SU-DHL-6 (cell line): Measurements from ENCODE around the gene RBFOX1.

ENCODE experiments used
- H2AFZ ChIP-seq: fragments of 200-600 bp; sonication (generic); 2 replicates; pipeline ENCODE4 v1.6.1; 2014; ENCODE audit warnings: low read depth, mild to moderate bottlenecking, moderate library complexity, mixed read lengths, antibody characterized with exemption, low read length; ENCODE audit not compliant: severe bottlenecking
- H3F3A ChIP-seq: fragments of 200-600 bp; shearing (Covaris generic); 2 replicates; pipeline ENCODE4 v1.6.0; 2016; ENCODE audit warnings: antibody characterized with exemption, mild to moderate bottlenecking; ENCODE audit not compliant: insufficient read depth
- H3K27ac ChIP-seq: fragments of 200-600 bp; sonication (generic); 2 replicates; pipeline ENCODE4 v1.5.1; 2016; ENCODE audit warnings: low read depth, mild to moderate bottlenecking, low read length, moderate library complexity, mixed read lengths
- H3K27me3 ChIP-seq: fragments of 200-600 bp; sonication (generic), shearing (Covaris generic); 2 replicates; pipeline ENCODE4 v1.6.0; 2014; ENCODE audit warnings: mild to moderate bottlenecking, low read length
- H3K36me3 ChIP-seq: fragments of 200-600 bp; sonication (generic); 2 replicates; pipeline ENCODE4 v1.6.1; 2014; ENCODE audit warnings: mild to moderate bottlenecking, low read length, mixed read lengths
- H3K4me2 ChIP-seq: fragments of 300-600, 200-600 bp; shearing (Covaris generic), sonication (generic); 2 replicates; pipeline ENCODE4 v1.6.0; 2014; ENCODE audit warnings: low read length, low read depth, mild to moderate bottlenecking; ENCODE audit not compliant: poor library complexity, severe bottlenecking
- H3K4me3 ChIP-seq: fragments of 200-600 bp; sonication (generic); 2 replicates; pipeline ENCODE4 v1.5.1; 2014; ENCODE audit warnings: antibody characterized with exemption, low read length, mild to moderate bottlenecking, mixed read lengths; ENCODE audit not compliant: insufficient read depth, poor library complexity, severe bottlenecking
- H3K79me2 ChIP-seq: fragments of 200-600 bp; sonication (generic); 2 replicates; pipeline ENCODE4 v1.6.1; 2014; ENCODE audit warnings: mild to moderate bottlenecking, low read length, moderate library complexity; ENCODE audit not compliant: insufficient read depth
- H3K9ac ChIP-seq: fragments of 200-600 bp; sonication (generic); 2 replicates; pipeline ENCODE4 v1.7.0; 2014; ENCODE audit warnings: mild to moderate bottlenecking, low read length
- H3K9me2 ChIP-seq: fragments of 200-600 bp; sonication (generic); replicated peaks from 2 replicates; pipeline ENCODE4 v1.6.1; 2014; ENCODE audit warnings: low read length; ENCODE audit not compliant: insufficient read depth
- H3K9me3 ChIP-seq: fragments of 200-600 bp; sonication (generic); 2 replicates; pipeline ENCODE4 v1.6.1; 2014; ENCODE audit warnings: low read length, mixed read lengths; ENCODE audit not compliant: insufficient read depth
- H4K20me1 ChIP-seq: fragments of 200-600 bp; sonication (generic); 2 replicates; pipeline ENCODE4 v1.6.1; 2014; ENCODE audit warnings: low read depth, mild to moderate bottlenecking, antibody characterized with exemption, low read length, moderate library complexity, mixed read lengths
- EZH2phosphoT487 ChIP-seq: fragments of 200-600 bp; sonication (generic), shearing (Covaris generic); conservative IDR thresholded peaks from 2 replicates; pipeline ENCODE4 v1.6.1; 2018; ENCODE audit warnings: mild to moderate bottlenecking, antibody characterized with exemption, low read length, moderate library complexity, mixed read lengths
- TF ChIP-seq, protein P1 (sequence below): fragments of 200-600 bp; sonication (generic); IDR thresholded peaks from one replicate; pipeline ENCODE4 v1.5.1; 2017; ENCODE audit warnings: antibody characterized with exemption, mild to moderate bottlenecking, low read length, moderate library complexity; ENCODE audit not compliant: insufficient read depth, poor library complexity, severe bottlenecking

Gene RBFOX1

DNA sequence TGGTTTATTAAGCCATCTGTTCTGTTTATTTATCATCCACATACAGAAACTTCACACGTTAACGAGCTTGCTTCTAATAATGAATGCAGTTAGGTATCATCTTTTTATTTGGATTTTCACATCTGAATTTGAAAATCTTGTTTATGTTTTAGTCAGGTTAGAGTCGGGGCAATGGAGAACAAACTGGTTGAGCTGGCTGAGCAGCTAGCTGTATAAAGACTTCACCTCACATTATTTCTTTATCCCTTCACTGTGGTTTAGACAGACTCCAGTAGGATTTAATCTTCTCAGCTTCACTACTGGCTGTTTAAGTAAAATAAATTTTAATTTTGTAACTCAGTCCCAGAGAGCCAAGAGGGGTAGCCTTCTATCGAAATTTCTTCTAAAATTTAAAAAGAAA, 415.9 kb downstream of the RBFOX1 start:
- H3K36me3 ChIP-seq = no peaks in the 10 kb centered on the region
- H3K9me2 ChIP-seq = no peaks in the 10 kb centered on the region
- no peak overlapping the region for H3K9ac ChIP-seq
- H3F3A ChIP-seq = no peaks in the 10 kb centered on the region
- no peak overlapping the region for H3K4me2 ChIP-seq
- no peaks in the 10 kb centered on the region for H3K9me3 ChIP-seq
- H3K27me3 ChIP-seq = no peaks in the 10 kb centered on the region
- no peak for TF ChIP-seq EZH2phosphoT487
- TF ChIP-seq, protein P1, sequence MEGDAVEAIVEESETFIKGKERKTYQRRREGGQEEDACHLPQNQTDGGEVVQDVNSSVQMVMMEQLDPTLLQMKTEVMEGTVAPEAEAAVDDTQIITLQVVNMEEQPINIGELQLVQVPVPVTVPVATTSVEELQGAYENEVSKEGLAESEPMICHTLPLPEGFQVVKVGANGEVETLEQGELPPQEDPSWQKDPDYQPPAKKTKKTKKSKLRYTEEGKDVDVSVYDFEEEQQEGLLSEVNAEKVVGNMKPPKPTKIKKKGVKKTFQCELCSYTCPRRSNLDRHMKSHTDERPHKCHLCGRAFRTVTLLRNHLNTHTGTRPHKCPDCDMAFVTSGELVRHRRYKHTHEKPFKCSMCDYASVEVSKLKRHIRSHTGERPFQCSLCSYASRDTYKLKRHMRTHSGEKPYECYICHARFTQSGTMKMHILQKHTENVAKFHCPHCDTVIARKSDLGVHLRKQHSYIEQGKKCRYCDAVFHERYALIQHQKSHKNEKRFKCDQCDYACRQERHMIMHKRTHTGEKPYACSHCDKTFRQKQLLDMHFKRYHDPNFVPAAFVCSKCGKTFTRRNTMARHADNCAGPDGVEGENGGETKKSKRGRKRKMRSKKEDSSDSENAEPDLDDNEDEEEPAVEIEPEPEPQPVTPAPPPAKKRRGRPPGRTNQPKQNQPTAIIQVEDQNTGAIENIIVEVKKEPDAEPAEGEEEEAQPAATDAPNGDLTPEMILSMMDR = no peak
- H2AFZ ChIP-seq = no peak overlapping the region
- no peak overlapping the region for H3K4me3 ChIP-seq
- no peaks in the 10 kb centered on the region for H4K20me1 ChIP-seq
- no peaks in the 10 kb centered on the region for H3K79me2 ChIP-seq
- no peak overlapping the region for H3K27ac ChIP-seq

DNA sequence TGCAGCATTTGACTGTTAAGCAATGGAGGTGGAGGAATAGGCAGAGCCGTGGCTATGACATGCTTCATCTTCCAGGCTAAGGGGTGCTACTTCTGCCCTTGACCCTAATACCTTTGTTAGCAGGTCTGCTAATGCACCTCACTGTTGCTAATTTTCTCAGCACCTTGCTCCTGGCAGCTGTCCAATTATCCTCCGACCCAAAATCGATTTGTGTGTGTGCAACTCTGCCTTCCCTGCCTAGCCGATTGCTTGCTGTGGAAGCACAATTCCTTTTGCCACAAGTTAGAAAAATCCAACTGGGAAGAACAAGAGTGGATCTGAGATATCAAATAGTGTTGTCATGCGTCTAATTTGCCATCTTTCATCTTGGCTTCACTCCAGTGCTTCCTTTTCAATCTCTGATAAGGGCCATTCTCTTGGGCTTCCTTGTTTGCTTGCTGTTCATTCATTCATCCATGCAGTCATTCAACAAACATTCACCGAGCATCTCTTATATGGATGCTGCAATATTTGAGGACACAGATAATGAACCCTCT, 422.8 kb downstream of the RBFOX1 start:
- H3F3A ChIP-seq = no peaks in the 10 kb centered on the region
- H3K27ac ChIP-seq = no peak overlapping the region
- no peak overlapping the region for H3K4me2 ChIP-seq
- H3K27me3 ChIP-seq = no peaks in the 10 kb centered on the region
- no peak for TF ChIP-seq EZH2phosphoT487
- TF ChIP-seq, protein P1 = no peak
- H3K36me3 ChIP-seq = no peaks in the 10 kb centered on the region
- H2AFZ ChIP-seq = no peak overlapping the region
- H3K79me2 ChIP-seq = no peaks in the 10 kb centered on the region
- no peaks in the 10 kb centered on the region for H3K9me2 ChIP-seq
- H4K20me1 ChIP-seq = no peaks in the 10 kb centered on the region
- no peak overlapping the region for H3K9ac ChIP-seq
- no peak overlapping the region for H3K4me3 ChIP-seq
- no peaks in the 10 kb centered on the region for H3K9me3 ChIP-seq
